PC-9 (cell line): Measurements from ENCODE around the gene TBC1D22A. TPM values are rescaled to one million over a fixed set of nuclear protein-coding genes. Genes with fewer than 3 reads are reported as not detected.

ENCODE experiments used
- BruUV-seq: library from RNA; stranded (reverse); fragments of 400-500 nt; replicated peaks from 2 replicates; lab custom pipeline; 2021; lab: Mats Ljungman, UMichigan
- CTCF ChIA-PET: fragments of 300-600 bp; sonication (Branson Sonifier 250); formaldehyde crosslinking; loops from one replicate; lab custom pipeline; 2022; ENCODE audit warnings: antibody characterized with exemption; lab: Charles Lee
- POLR2A ChIA-PET: fragments of 300-600 bp; sonication (Branson Sonifier 250); formaldehyde crosslinking; loops from one replicate; lab custom pipeline; 2022; ENCODE audit warnings: antibody characterized with exemption; ENCODE audit not compliant: unreplicated experiment; lab: Charles Lee
- DNase-seq, 2 experiments: peaks; one replicate each; pipeline versions ENCODE4 v3.0.0 to v3.0.0-alpha.2; 2015 to 2022; ENCODE audit warnings: mixed read lengths in 1 of 2
- H2AFZ ChIP-seq: fragments of 200-600 bp; sonication (generic); 2 replicates; pipeline ENCODE4 v1.8.1; 2017; ENCODE audit warnings: antibody characterized with exemption
- H3F3A ChIP-seq: fragments of 200-600 bp; sonication (generic); 2 replicates; pipeline ENCODE4 v1.8.1; 2017; ENCODE audit warnings: antibody characterized with exemption, mild to moderate bottlenecking, low read depth; ENCODE audit not compliant: insufficient read depth
- H3K27ac ChIP-seq: fragments of 200-600 bp; sonication (generic); 2 replicates; pipeline ENCODE4 v1.6.1; 2016; ENCODE audit warnings: mixed run types
- H3K27me3 ChIP-seq: fragments of 200-600 bp; sonication (generic); 2 replicates; pipeline ENCODE4 v1.6.1; 2016; ENCODE audit warnings: low read depth, mixed run types; ENCODE audit not compliant: insufficient read depth
- H3K36me3 ChIP-seq: fragments of 200-600 bp; sonication (generic); 2 replicates; pipeline ENCODE4 v1.6.1; 2016; ENCODE audit warnings: low read depth, mixed run types
- H3K4me1 ChIP-seq: fragments of 200-600 bp; sonication (generic); replicated peaks from 2 replicates; pipeline ENCODE4 v1.6.1; 2016; ENCODE audit warnings: mixed run types; ENCODE audit not compliant: insufficient read depth
- H3K4me2 ChIP-seq: fragments of 200-600 bp; sonication (generic); 2 replicates; pipeline ENCODE4 v1.6.1; 2017; ENCODE audit warnings: mixed run types
- H3K4me3 ChIP-seq: fragments of 200-600 bp; sonication (generic); 2 replicates; pipeline ENCODE4 v1.6.1; 2016; ENCODE audit warnings: mixed run types
- H3K79me2 ChIP-seq: fragments of 200-600 bp; sonication (generic); 2 replicates; pipeline ENCODE4 v1.6.1; 2017; ENCODE audit warnings: low read depth, mixed run types
- H3K9me2 ChIP-seq: fragments of 200-600 bp; sonication (generic); 2 replicates; pipeline ENCODE4 v1.8.1; 2017; ENCODE audit warnings: mild to moderate bottlenecking; ENCODE audit not compliant: insufficient read depth
- H3K9me3 ChIP-seq: fragments of 200-600 bp; sonication (generic); 2 replicates; pipeline ENCODE4 v1.8.1; 2016; ENCODE audit warnings: low read depth; ENCODE audit not compliant: insufficient read depth
- H4K20me1 ChIP-seq: fragments of 200-600 bp; sonication (generic); 2 replicates; pipeline ENCODE4 v1.8.1; 2017; ENCODE audit not compliant: insufficient read depth
- CTCF ChIP-seq: fragments of 200-600 bp; sonication (generic); conservative IDR thresholded peaks from 2 replicates; pipeline ENCODE4 v1.6.1; 2017; ENCODE audit warnings: mixed run types, antibody characterized with exemption, mild to moderate bottlenecking, moderate library complexity
- EZH2 ChIP-seq: fragments of 200-600 bp; sonication (generic); IDR thresholded peaks from 2 replicates; pipeline ENCODE4 v1.8.0; 2017; ENCODE audit warnings: antibody characterized with exemption, low read depth
- intact Hi-C: fragments of 100-400 bp; cut with micrococcal nuclease; formaldehyde crosslinking; loops from one replicate; pipeline ENCODE4 v1.10.0; 2022; ENCODE audit not compliant: unreplicated experiment
- total RNA-seq: library from RNA; stranded (reverse); gene quantifications from 2 replicates; pipeline ENCODE4 v1.2.3, GENCODE V29; 2021

The TBC1D22A gene
- total RNA-seq, 1 experiment from 2014 or later, result 40.3 TPM

- Histone ChIP-seq H3K9me3 (peaks cover 5% of the 10 kb centered on the region; the same call in 1 of the 2 replicates), H3K4me2 (no peak overlapping the region), H3K27ac (no peak overlapping the region), H3F3A (no peaks in the 10 kb centered on the region), H4K20me1 (no peaks in the 10 kb centered on the region), H3K79me2 (no peaks in the 10 kb centered on the region), H3K4me3 (no peak overlapping the region), H2AFZ (no peak overlapping the region), H3K36me3 (no peaks in the 10 kb centered on the region), H3K4me1 (no peaks in the 10 kb centered on the region), H3K27me3 (no peaks in the 10 kb centered on the region), H3K9me2 (no peaks in the 10 kb centered on the region)
- intact Hi-C loops, result no loop called here
- POLR2A ChIA-PET, result no interaction called here
- TF ChIP-seq CTCF (no peak), EZH2 (no peak)
- no TSS peak for BruUV-seq
- no peak for DNase-seq
- CTCF ChIA-PET, result no interaction called here
Observed at GRCh38 chr22:47188261-47189055, 426.0 kb downstream of the TBC1D22A start.

DNA sequence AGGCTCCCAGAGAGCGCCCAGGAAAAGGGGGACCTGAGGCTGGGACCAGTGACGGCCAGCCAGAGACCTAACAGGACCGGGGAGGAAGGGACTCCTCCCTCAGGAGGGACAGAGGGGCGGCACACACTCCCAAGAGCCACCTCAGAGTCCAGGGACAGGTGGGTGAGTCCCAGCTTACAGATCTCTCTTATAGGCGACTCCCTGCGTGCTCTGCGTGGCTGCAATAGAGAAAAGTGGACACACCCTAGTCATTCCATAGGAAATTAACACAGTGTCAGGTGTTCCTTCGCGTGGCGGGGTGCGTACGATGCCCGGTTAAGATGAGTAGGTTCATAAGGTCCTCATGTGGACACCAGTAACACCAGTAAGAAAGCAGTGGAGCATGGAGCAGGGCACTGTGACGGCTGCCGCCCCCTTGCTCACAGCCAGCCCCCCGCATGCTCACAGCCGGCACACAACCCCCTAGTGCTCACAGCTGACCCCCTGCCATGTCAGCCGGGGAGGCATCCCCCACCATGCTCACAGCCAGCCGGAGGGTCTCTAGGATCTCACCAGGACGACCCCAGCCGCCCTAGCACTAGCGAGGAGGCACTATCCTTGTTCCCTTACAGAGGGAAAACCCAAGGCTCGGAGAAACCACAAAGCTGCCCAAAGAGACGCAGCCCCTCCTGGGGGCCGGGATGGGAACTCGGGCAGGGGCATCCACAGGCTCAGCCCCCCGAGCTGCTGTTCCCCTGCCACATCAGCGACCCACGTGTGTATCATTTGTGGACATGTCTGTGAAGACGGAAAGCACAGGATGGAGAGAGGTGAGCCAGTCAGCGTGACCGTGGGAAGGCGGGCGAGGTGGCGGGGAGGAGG, 426.8 kb downstream of the TBC1D22A start:
- DNase-seq, result no peak

More for the DNA sequence above, 426.8 kb downstream of the TBC1D22A start:
- Histone ChIP-seq H4K20me1 (no peaks in the 10 kb centered on the region), H3K4me1 (no peaks in the 10 kb centered on the region), H3K4me3 (no peak overlapping the region), H3K9me3 (peaks cover 4% of the 10 kb centered on the region; the same call in 1 of the 2 replicates), H3K4me2 (no peak overlapping the region), H3K27me3 (no peaks in the 10 kb centered on the region), H3F3A (no peaks in the 10 kb centered on the region), H3K9me2 (no peaks in the 10 kb centered on the region), H3K27ac (no peak overlapping the region), H2AFZ (no peak overlapping the region), H3K79me2 (no peaks in the 10 kb centered on the region), H3K36me3 (no peaks in the 10 kb centered on the region)
- ChIA-PET CTCF (no interaction called here), POLR2A (no interaction called here)
- no TSS peak for BruUV-seq
- no peak for TF ChIP-seq CTCF
- TF ChIP-seq EZH2, result no peak
- intact Hi-C loops, result no loop called here
